K562 (cell line): ENCODE measurements around the gene ZNF778. TPM values are rescaled to one million over a fixed set of nuclear protein-coding genes. Genes with fewer than 3 reads are reported as not detected.

ENCODE experiments used
- BRD4 ChIP-seq: fragments of 200-600 bp; sonication (generic); IDR thresholded peaks from 2 replicates; pipeline ENCODE4 v1.6.1; 2017; ENCODE audit warnings: inconsistent platforms
- FOXK2 ChIP-seq, 2 experiments: fragments of 450-650 bp; IDR thresholded peaks in 1 of 2; conservative IDR thresholded peaks in 1 of 2; 2 replicates each; pipeline ENCODE4 v1.6.1; 2016; ENCODE audit warnings: low read depth in 2 of 2, mild to moderate bottlenecking in 1 of 2
- FOXP1 ChIP-seq: sonication (generic); formaldehyde crosslinking; IDR thresholded peaks from 2 replicates; pipeline ENCODE4 v1.8.0; 2022; ENCODE audit warnings: mild to moderate bottlenecking, missing genetic modification reagents
- KAT2B ChIP-seq: IDR thresholded peaks from one replicate; pipeline ENCODE4 v1.6.1; 2012; ENCODE audit warnings: low read depth, mild to moderate bottlenecking, control low read depth, inconsistent platforms, low read length, moderate library complexity
- MAFG ChIP-seq: fragments of 450-650 bp; conservative IDR thresholded peaks from 2 replicates; pipeline ENCODE4 v1.6.1; 2016; ENCODE audit warnings: missing genetic modification characterization, missing compliant biosample characterization
- MIER1 ChIP-seq: fragments of 450-650 bp; IDR thresholded peaks from 2 replicates; pipeline ENCODE4 v1.6.1; 2016; ENCODE audit warnings: antibody characterized with exemption, mild to moderate bottlenecking, low read depth
- MTA1 ChIP-seq: fragments of 450-650 bp; IDR thresholded peaks from 2 replicates; pipeline ENCODE4 v1.6.1; 2017; ENCODE audit warnings: borderline replicate concordance
- RB1 ChIP-seq: fragments of 450-650 bp; IDR thresholded peaks from 2 replicates; pipeline ENCODE4 v1.6.1; 2017; ENCODE audit warnings: low read depth, mild to moderate bottlenecking
- RCOR1 ChIP-seq, 2 experiments: IDR thresholded peaks; 2 replicates each; pipeline ENCODE4 v1.6.1; 2012; ENCODE audit warnings: low read depth in 2 of 2, low read length in 2 of 2, borderline replicate concordance in 1 of 2, improper control_type of control experiment in 1 of 2
- SAFB2 ChIP-seq: fragments of 200-400 bp; formaldehyde crosslinking; IDR thresholded peaks from 2 replicates; pipeline ENCODE4 v1.6.1; 2018; ENCODE audit warnings: borderline replicate concordance, low read length, low read depth, moderate library complexity; ENCODE audit not compliant: severe bottlenecking
- SIN3A ChIP-seq, 2 experiments: fragments of 150-350 bp in 1 of 2; IDR thresholded peaks; 2 replicates each; pipeline ENCODE4 v1.6.1; 2011 to 2016; ENCODE audit warnings: borderline replicate concordance in 2 of 2, low read depth in 2 of 2, low read length in 2 of 2, mild to moderate bottlenecking in 2 of 2, moderate library complexity in 2 of 2; ENCODE audit not compliant: control insufficient read depth in 1 of 2
- SOX6 ChIP-seq: fragments of 450-650 bp; IDR thresholded peaks from 2 replicates; pipeline ENCODE4 v1.6.1; 2014; ENCODE audit warnings: mild to moderate bottlenecking
- SREBF1 ChIP-seq: fragments of 150-350 bp; IDR thresholded peaks from 2 replicates; pipeline ENCODE4 v1.6.1; 2014; ENCODE audit warnings: antibody characterized with exemption, low read depth, low read length, borderline replicate concordance
- SRSF1 ChIP-seq: fragments of 200-400 bp; formaldehyde crosslinking; IDR thresholded peaks from 2 replicates; pipeline ENCODE4 v1.6.1; 2017; ENCODE audit warnings: mild to moderate bottlenecking, low read depth, low read length, moderate library complexity
- ZNF174 ChIP-seq: fragments of 250-450 bp; sonication (Bioruptor Pico); IDR thresholded peaks from 2 replicates; pipeline ENCODE4 v1.4.0; 2020; ENCODE audit warnings: mild to moderate bottlenecking
- polyA plus RNA-seq, 8 experiments: library from polyadenylated mRNA; depleted of rRNA in 4 of 8; stranded (reverse) in 5 of 8; unstranded in 3 of 8; fragments of >200 nt; fragmentation: Nextera tagmentation in 2 of 8; fragmentation: Illumina TruSeq in 1 of 8; extraction: Ambion mirVana in 2 of 8; extraction: Trizol in 1 of 8; gene quantifications; 2 replicates each; pipeline versions ENCODE4 v1.2.1 to v1.2.3, GENCODE V29; 2011 to 2014; ENCODE audit warnings: inconsistent platforms in 1 of 8, missing spikeins in 1 of 8
- total RNA-seq, 7 experiments: library from RNA; depleted of rRNA in 6 of 7; stranded (reverse); fragments of >200 nt in 6 of 7; fragmentation: Illumina TruSeq in 2 of 7; extraction: Trizol in 2 of 7; gene quantifications; 2 replicates each; pipeline versions ENCODE4 v1.2.1 to v1.2.3, GENCODE V29; 2011 to 2021; ENCODE audit warnings: low replicate concordance in 1 of 7
- TF ChIP-seq, protein P1 (sequence below): fragments of 250-450 bp; sonication (Bioruptor Pico); IDR thresholded peaks from 2 replicates; pipeline ENCODE4 v1.4.0; 2020; ENCODE audit warnings: mild to moderate bottlenecking
- TF ChIP-seq, protein P2 (sequence below): fragments of 150-350 bp; conservative IDR thresholded peaks from 2 replicates; pipeline ENCODE4 v1.6.1; 2014; ENCODE audit warnings: low read length

ZNF778 gene
- total and polyA plus RNA-seq, 9 of the 15 experiments (the other 6 are each of a cell fraction or from before 2014, with no cell fraction given) = 0.70 to 60.6 (median 7.5) TPM

DNA sequence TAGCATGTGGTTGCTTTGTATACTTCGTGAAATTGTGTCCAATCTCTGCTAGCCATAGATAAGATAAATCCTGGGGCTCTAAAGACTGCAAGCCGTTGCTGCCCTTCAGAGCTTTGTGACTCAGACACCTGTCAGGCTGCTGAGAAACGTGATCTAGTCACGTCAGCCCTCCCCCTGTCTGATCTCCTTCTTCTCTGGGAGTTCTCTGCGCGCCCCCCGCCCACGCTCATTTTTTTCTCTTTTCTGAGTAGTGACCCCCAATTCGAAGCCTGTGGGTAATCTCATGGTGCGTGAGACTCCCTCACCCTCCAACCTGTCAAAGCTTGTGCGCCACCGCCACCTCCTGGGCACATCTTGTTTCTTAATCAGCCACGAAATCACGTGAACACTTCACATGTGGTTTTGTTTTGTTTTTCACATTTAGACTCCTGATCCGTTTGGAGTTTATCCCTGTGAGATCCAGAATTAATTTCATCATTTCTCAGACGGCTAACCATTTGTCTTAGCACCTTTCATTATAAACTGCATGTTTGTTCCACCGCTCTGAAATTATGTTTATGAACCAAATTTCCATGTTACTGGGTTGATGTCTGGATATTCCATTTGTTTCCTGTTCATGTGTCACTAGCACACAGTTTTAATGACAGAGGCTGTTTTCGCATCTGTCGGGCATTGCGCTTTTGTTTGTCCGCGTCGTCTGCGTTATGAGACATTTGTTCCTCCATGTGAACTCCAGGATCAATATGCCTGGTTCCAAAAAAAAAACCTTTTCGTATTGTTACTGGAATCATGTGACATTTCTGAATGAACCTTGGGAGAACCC lies 977 bp upstream of the ZNF778 start (continued):
- TF ChIP-seq MTA1 = peak; percentile 48; the same call in 1 of the 2 replicates
- TF ChIP-seq ZNF174 (CRISPR knock-in tag) = no peak
- TF ChIP-seq FOXP1 (CRISPR knock-in tag) = 0 out of 2 replicates have a peak, but pooled peaks have one; percentile 10
- peak; percentile 52; the same call in 1 of the 2 replicates for TF ChIP-seq RB1
- TF ChIP-seq SAFB2 = no peak
- peak; percentile 79 to 83; a peak in 3 of 4 replicates for TF ChIP-seq SIN3A (IDR thresholded peaks at IDR 0.05; ENCODE audit: borderline replicate concordance in 2 of 2, control insufficient read depth in 1 of 2, low read depth in 2 of 2, low read length in 2 of 2)
- TF ChIP-seq SREBF1 = no peak
- no peak for TF ChIP-seq MAFG
- TF ChIP-seq, protein P1, sequence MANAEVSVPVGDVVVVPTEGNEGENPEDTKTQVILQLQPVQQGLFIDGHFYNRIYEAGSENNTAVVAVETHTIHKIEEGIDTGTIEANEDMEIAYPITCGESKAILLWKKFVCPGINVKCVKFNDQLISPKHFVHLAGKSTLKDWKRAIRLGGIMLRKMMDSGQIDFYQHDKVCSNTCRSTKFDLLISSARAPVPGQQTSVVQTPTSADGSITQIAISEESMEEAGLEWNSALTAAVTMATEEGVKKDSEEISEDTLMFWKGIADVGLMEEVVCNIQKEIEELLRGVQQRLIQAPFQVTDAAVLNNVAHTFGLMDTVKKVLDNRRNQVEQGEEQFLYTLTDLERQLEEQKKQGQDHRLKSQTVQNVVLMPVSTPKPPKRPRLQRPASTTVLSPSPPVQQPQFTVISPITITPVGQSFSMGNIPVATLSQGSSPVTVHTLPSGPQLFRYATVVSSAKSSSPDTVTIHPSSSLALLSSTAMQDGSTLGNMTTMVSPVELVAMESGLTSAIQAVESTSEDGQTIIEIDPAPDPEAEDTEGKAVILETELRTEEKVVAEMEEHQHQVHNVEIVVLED (CRISPR knock-in tag) = no peak
- no peak for TF ChIP-seq SRSF1
- no peak for TF ChIP-seq KAT2B
- TF ChIP-seq MIER1 = no peak
- peak; percentile 94 to 96 for TF ChIP-seq FOXK2 (conservative IDR thresholded peaks at IDR 0.05 in 1 of 2, IDR thresholded peaks at IDR 0.05 in 1 of 2; ENCODE audit: low read depth in 2 of 2)
- TF ChIP-seq, protein P2, sequence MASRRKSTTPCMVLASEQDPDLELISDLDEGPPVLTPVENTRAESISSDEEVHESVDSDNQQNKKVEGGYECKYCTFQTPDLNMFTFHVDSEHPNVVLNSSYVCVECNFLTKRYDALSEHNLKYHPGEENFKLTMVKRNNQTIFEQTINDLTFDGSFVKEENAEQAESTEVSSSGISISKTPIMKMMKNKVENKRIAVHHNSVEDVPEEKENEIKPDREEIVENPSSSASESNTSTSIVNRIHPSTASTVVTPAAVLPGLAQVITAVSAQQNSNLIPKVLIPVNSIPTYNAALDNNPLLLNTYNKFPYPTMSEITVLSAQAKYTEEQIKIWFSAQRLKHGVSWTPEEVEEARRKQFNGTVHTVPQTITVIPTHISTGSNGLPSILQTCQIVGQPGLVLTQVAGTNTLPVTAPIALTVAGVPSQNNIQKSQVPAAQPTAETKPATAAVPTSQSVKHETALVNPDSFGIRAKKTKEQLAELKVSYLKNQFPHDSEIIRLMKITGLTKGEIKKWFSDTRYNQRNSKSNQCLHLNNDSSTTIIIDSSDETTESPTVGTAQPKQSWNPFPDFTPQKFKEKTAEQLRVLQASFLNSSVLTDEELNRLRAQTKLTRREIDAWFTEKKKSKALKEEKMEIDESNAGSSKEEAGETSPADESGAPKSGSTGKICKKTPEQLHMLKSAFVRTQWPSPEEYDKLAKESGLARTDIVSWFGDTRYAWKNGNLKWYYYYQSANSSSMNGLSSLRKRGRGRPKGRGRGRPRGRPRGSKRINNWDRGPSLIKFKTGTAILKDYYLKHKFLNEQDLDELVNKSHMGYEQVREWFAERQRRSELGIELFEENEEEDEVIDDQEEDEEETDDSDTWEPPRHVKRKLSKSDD = no peak
- TF ChIP-seq BRD4 = no peak
- TF ChIP-seq SOX6 = no peak; the same call in none of the 2 replicates
- peak; percentile 81 to 99 for TF ChIP-seq RCOR1 (IDR thresholded peaks at IDR 0.05; ENCODE audit: borderline replicate concordance in 1 of 2, low read depth in 2 of 2, low read length in 2 of 2)
